GM06990 (cell line): ENCODE data around the gene QSOX1.

Experiments used
- DNase-seq: peaks from one replicate; pipeline ENCODE4 v3.0.0-alpha.2; 2011; ENCODE audit not compliant: insufficient read length; ENCODE audit errors: extremely low read depth
- H3K27me3 ChIP-seq: replicated peaks from 2 replicates; pipeline ENCODE4 v1.6.0; 2011; ENCODE audit warnings: low read length; ENCODE audit not compliant: control insufficient read depth, insufficient read depth
- H3K36me3 ChIP-seq: 2 replicates; pipeline ENCODE4 v1.5.1; 2011; ENCODE audit warnings: low read length; ENCODE audit not compliant: control insufficient read depth, insufficient read depth
- H3K4me3 ChIP-seq: replicated peaks from 2 replicates; pipeline ENCODE4 v1.5.1; 2011; ENCODE audit warnings: low read depth, mild to moderate bottlenecking, control low read depth, low read length
- TF ChIP-seq, protein P1 (sequence below): IDR thresholded peaks from 2 replicates; pipeline ENCODE4 v1.5.1; 2011; ENCODE audit warnings: low read length, control low read depth, mild to moderate bottlenecking, inconsistent platforms; ENCODE audit not compliant: insufficient read depth, poor library complexity, severe bottlenecking

QSOX1 gene

DNA sequence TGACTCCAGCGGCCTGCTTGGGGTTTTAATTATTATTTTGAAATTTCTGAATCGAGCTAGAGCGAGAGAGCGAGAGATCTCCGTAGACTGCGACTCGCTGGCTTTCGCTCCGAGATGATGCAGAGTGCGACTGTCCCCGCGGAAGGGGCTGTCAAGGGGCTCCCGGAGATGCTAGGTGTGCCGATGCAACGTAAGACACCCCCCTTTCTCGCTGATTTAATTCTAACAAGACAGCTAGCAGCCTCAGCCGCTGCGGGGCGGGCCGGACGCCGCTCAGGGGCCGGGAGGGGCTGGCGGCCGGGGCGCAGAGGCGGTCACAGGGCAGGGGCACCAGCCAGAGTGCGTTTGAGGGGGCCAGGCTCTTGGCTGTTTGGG, 75.7 kb downstream of the QSOX1 start:
- Histone ChIP-seq H3K4me3 (peak overlapping the region; percentile 65), H3K27me3 (peaks cover 4% of the 10 kb centered on the region), H3K36me3 (no peaks in the 10 kb centered on the region)
- TF ChIP-seq, protein P1, sequence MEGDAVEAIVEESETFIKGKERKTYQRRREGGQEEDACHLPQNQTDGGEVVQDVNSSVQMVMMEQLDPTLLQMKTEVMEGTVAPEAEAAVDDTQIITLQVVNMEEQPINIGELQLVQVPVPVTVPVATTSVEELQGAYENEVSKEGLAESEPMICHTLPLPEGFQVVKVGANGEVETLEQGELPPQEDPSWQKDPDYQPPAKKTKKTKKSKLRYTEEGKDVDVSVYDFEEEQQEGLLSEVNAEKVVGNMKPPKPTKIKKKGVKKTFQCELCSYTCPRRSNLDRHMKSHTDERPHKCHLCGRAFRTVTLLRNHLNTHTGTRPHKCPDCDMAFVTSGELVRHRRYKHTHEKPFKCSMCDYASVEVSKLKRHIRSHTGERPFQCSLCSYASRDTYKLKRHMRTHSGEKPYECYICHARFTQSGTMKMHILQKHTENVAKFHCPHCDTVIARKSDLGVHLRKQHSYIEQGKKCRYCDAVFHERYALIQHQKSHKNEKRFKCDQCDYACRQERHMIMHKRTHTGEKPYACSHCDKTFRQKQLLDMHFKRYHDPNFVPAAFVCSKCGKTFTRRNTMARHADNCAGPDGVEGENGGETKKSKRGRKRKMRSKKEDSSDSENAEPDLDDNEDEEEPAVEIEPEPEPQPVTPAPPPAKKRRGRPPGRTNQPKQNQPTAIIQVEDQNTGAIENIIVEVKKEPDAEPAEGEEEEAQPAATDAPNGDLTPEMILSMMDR: no peak
- DNase-seq: peak; percentile 41

DNA sequence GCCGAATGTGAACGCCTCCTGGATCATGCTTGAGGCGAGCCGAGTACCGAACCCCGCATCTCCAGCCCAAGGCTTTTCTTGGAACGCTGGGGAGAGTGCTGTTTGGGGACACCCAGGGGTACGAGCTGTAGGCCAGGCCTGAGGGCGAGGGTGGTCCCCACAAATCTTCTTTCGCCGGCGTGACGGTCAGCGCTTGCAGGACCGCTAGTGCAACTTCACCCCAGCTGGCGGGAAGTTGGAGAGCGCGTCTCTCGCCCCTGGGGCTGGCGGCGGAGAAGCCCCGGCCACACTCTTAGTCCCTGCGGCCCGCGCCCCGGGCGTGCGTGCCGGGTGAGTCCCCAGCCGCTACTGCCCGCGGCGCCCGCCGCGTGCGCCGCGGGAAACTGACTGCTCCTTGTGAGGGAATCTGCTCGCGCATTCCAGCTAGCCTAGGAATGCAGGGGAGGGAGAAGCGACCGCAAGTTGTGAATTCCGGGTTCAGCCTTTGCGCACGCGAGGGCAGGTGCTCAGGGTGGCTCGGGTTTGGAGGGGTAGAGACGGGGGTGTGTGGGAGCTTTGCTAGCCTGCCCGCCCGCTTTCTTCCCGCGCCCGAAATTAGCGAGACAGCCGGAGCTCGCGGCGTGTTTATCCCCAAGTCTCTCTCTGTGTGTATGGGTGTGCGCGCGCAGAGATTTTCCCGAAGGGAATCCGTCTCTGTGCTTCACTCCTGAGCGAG, 76.3 kb downstream of the QSOX1 start:
- Histone ChIP-seq H3K4me3 (peak overlapping the region; percentile 65), H3K36me3 (no peaks in the 10 kb centered on the region), H3K27me3 (peaks cover 6% of the 10 kb centered on the region)
- TF ChIP-seq, protein P1: no peak
- DNase-seq: peak; percentile 56

DNA sequence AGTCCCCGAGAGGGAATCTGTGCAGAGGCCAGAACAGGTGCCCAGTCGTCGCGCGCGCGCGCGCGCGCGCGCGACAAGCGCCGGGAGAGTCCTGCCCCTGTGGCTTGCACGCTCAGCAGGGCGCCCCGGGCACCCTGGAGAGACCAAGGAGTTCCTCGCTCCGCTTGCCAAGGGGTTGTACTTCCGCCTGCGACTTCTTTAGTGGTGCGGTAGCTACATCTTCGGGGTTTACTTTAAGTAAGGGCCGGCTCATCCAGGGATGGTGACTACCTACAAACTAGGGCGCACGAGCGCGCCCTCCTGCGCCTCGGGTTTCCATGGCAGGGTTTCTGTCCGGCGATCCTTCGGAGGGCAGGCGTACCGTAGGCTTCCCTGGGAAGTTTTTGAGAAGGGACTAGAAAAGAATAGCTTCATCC, 76.8 kb downstream of the QSOX1 start:
- DNase-seq: peak; percentile 52
- TF ChIP-seq, protein P1: peak; percentile 37
- Histone ChIP-seq H3K36me3 (no peaks in the 10 kb centered on the region), H3K27me3 (peaks cover 6% of the 10 kb centered on the region), H3K4me3 (peak overlapping the region; percentile 65)

DNA sequence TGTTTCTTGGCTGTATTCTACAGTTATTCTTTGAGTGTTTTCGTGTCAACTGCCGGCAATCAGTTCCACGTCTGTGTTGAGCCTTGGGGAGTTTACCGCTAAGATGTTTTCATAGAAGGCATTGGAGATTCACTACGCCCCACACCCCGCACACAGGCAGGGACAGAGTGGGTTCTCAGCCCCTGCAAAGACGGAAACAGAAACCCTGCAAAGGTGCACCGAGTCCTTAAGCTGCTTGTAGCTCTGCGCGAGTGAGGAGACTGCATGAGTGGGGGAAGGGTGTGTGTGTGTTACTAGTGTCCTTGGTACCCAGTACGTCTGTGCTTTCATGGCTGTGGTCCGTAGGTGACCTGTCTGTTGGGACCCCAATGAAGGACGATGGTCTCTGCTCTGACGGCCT, 77.3 kb downstream of the QSOX1 start:
- H3K27me3 ChIP-seq: peaks cover 8% of the 10 kb centered on the region
- H3K36me3 ChIP-seq: no peaks in the 10 kb centered on the region
- H3K4me3 ChIP-seq: peak overlapping the region; percentile 65
- no peak for DNase-seq
- TF ChIP-seq, protein P1: no peak

DNA sequence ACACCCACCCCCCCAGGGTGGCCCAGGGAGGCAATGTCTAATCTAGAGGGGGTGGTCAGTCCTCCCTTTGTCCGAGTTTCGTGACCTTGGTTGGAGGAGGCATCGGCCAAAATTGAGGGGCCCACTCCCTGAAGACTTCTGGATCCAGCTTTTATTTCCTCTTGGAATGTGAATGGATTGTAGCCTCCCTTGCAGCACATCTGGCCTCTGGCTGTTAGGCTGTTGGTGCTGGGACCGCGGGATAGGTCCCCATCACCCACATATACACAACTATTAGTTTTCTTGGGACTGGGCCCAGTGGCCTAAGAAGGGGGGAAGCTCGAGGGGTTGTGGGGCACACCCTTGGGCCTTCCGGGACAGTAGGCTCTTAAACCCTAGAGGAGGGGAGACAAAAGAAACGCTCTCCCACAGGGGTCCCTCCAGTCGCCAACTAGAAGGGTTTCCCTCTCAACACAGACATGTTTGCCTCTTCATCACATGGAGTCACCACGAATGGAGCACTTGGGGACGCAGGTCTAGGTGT, 77.9 kb downstream of the QSOX1 start:
- TF ChIP-seq, protein P1: no peak
- Histone ChIP-seq H3K27me3 (peaks cover 8% of the 10 kb centered on the region), H3K4me3 (no peak overlapping the region), H3K36me3 (no peaks in the 10 kb centered on the region)
- DNase-seq: no peak
